K562 (cell line): ENCODE results near the gene TBC1D25. TPM values are rescaled to one million over a fixed set of nuclear protein-coding genes. Genes with fewer than 3 reads are reported as not detected.

Experiments used
- ARID2 ChIP-seq: fragments of 450-650 bp; IDR thresholded peaks from 2 replicates; pipeline ENCODE4 v1.6.1; 2017; ENCODE audit warnings: antibody characterized with exemption, mild to moderate bottlenecking
- FIP1L1 ChIP-seq: fragments of 200-400 bp; formaldehyde crosslinking; IDR thresholded peaks from 2 replicates; pipeline ENCODE4 v1.6.1; 2018; ENCODE audit warnings: mild to moderate bottlenecking, low read depth, low read length; ENCODE audit not compliant: poor library complexity, severe bottlenecking
- FOXP1 ChIP-seq: sonication (generic); formaldehyde crosslinking; IDR thresholded peaks from 2 replicates; pipeline ENCODE4 v1.8.0; 2022; ENCODE audit warnings: mild to moderate bottlenecking, missing genetic modification reagents
- MCM3 ChIP-seq: fragments of 450-650 bp; IDR thresholded peaks from 2 replicates; pipeline ENCODE4 v1.6.1; 2016
- MEF2D ChIP-seq: conservative IDR thresholded peaks from 2 replicates; pipeline ENCODE4 v1.6.1; 2016; ENCODE audit warnings: low read depth, missing genetic modification characterization, missing compliant biosample characterization
- MTA2 ChIP-seq: fragments of 450-650 bp; IDR thresholded peaks from 2 replicates; pipeline ENCODE4 v1.6.1; 2016; ENCODE audit warnings: low read depth
- PHB2 ChIP-seq: fragments of 450-650 bp; IDR thresholded peaks from 2 replicates; pipeline ENCODE4 v1.6.1; 2017; ENCODE audit warnings: low read depth
- POLR2AphosphoS2 ChIP-seq: IDR thresholded peaks from 2 replicates; pipeline ENCODE4 v1.6.1; 2012; ENCODE audit warnings: low read length, improper control_type of control experiment
- U2AF2 ChIP-seq: fragments of 200-400 bp; formaldehyde crosslinking; optimal IDR thresholded peaks from 2 replicates; pipeline ENCODE3; 2017; ENCODE audit warnings: low read depth, mild to moderate bottlenecking, low read length
- ZBTB11 ChIP-seq, 3 experiments: fragments of 200-800 bp in 1 of 3; fragments of 250-450 bp in 1 of 3; fragments of 450-650 bp in 1 of 3; sonication (Bioruptor Pico) in 1 of 3; sonication (Bioruptor generic) in 1 of 3; formaldehyde crosslinking in 1 of 3; IDR thresholded peaks; 2 replicates each; pipeline versions ENCODE4 v1.6.1 to v1.8.0; 2016 to 2022; ENCODE audit warnings: mild to moderate bottlenecking in 2 of 3, missing genetic modification characterization in 2 of 3, missing compliant biosample characterization in 1 of 3, moderate library complexity in 1 of 3
- ZNF12 ChIP-seq: sonication (generic); formaldehyde crosslinking; IDR thresholded peaks from 2 replicates; pipeline ENCODE4 v1.4.0; 2020; ENCODE audit warnings: mild to moderate bottlenecking, missing genetic modification reagents
- ZNF140 ChIP-seq: fragments of 250-450 bp; sonication (Bioruptor Pico); IDR thresholded peaks from 2 replicates; pipeline ENCODE4 v1.8.0; 2021; ENCODE audit warnings: moderate library complexity, mild to moderate bottlenecking, inconsistent platforms
- ZNF24 ChIP-seq: fragments of 450-650 bp; IDR thresholded peaks from 2 replicates; pipeline ENCODE4 v1.6.1; 2016
- ZNF274 ChIP-seq: IDR thresholded peaks from 2 replicates; pipeline ENCODE4 v1.6.1; 2011; ENCODE audit warnings: low read depth, mild to moderate bottlenecking, low read length, moderate library complexity, borderline replicate concordance
- ZNF398 ChIP-seq: fragments of 250-450 bp; sonication (Bioruptor Pico); IDR thresholded peaks from 2 replicates; pipeline ENCODE4 v1.8.0; 2021; ENCODE audit warnings: moderate library complexity, mild to moderate bottlenecking, inconsistent platforms
- ZNF586 ChIP-seq: fragments of 450-650 bp; formaldehyde crosslinking; conservative IDR thresholded peaks from 2 replicates; pipeline ENCODE4 v1.4.0; 2020; ENCODE audit warnings: mild to moderate bottlenecking, moderate library complexity
- ZNF76 ChIP-seq: fragments of 250-450 bp; sonication (Bioruptor Pico); IDR thresholded peaks from 2 replicates; pipeline ENCODE4 v1.4.0; 2020; ENCODE audit warnings: mild to moderate bottlenecking, moderate library complexity, borderline replicate concordance
- polyA plus RNA-seq, 8 experiments: library from polyadenylated mRNA; depleted of rRNA in 4 of 8; stranded (reverse) in 5 of 8; unstranded in 3 of 8; fragments of >200 nt; fragmentation: Nextera tagmentation in 2 of 8; fragmentation: Illumina TruSeq in 1 of 8; extraction: Ambion mirVana in 2 of 8; extraction: Trizol in 1 of 8; gene quantifications; 2 replicates each; pipeline versions ENCODE4 v1.2.1 to v1.2.3, GENCODE V29; 2011 to 2014; ENCODE audit warnings: inconsistent platforms in 1 of 8, missing spikeins in 1 of 8
- total RNA-seq, 7 experiments: library from RNA; depleted of rRNA in 6 of 7; stranded (reverse); fragments of >200 nt in 6 of 7; fragmentation: Illumina TruSeq in 2 of 7; extraction: Trizol in 2 of 7; gene quantifications; 2 replicates each; pipeline versions ENCODE4 v1.2.1 to v1.2.3, GENCODE V29; 2011 to 2021; ENCODE audit warnings: low replicate concordance in 1 of 7
- TF ChIP-seq, protein P1 (sequence below): fragments of 450-650 bp; formaldehyde crosslinking; IDR thresholded peaks from 2 replicates; pipeline ENCODE4 v1.4.0; 2020; ENCODE audit warnings: mild to moderate bottlenecking, mixed read lengths

The TBC1D25 gene
- total and polyA plus RNA-seq, 9 of the 15 experiments (the other 6 are each of a cell fraction or from before 2014, with no cell fraction given): 0.62 to 10.6 (median 3.9) TPM

GRCh38 chrX:48574270-48575266, 35.1 kb downstream of the TBC1D25 start, which contains the start of gene RBM3 (continued):
- TF ChIP-seq POLR2AphosphoS2: 0 out of 2 replicates have a peak, but pooled peaks have one; percentile 51
- TF ChIP-seq, protein P1, sequence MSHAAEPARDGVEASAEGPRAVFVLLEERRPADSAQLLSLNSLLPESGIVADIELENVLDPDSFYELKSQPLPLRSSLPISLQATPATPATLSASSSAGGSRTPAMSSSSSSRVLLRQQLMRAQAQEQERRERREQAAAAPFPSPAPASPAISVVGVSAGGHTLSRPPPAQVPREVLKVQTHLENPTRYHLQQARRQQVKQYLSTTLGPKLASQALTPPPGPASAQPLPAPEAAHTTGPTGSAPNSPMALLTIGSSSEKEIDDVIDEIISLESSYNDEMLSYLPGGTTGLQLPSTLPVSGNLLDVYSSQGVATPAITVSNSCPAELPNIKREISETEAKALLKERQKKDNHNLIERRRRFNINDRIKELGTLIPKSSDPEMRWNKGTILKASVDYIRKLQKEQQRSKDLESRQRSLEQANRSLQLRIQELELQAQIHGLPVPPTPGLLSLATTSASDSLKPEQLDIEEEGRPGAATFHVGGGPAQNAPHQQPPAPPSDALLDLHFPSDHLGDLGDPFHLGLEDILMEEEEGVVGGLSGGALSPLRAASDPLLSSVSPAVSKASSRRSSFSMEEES (CRISPR knock-in tag): no peak
- TF ChIP-seq MEF2D (tag): no peak
- TF ChIP-seq MTA2: no peak
- no peak for TF ChIP-seq ZNF140 (CRISPR knock-in tag)
- TF ChIP-seq ZNF76 (CRISPR knock-in tag): no peak
- TF ChIP-seq ARID2: no peak
- no peak for TF ChIP-seq MCM3
- TF ChIP-seq FIP1L1: no peak
- peak; percentile 77 to 98 (median 86); a peak in 5 of 6 replicates for TF ChIP-seq ZBTB11 (CRISPR knock-in tag; IDR thresholded peaks at IDR 0.05)
- TF ChIP-seq FOXP1 (CRISPR knock-in tag): peak; percentile 73; the same call in 1 of the 2 replicates
- no peak for TF ChIP-seq PHB2
- TF ChIP-seq ZNF398 (CRISPR knock-in tag): no peak
- no peak for TF ChIP-seq ZNF586 (CRISPR knock-in tag)
- no peak for TF ChIP-seq U2AF2
- TF ChIP-seq ZNF12 (CRISPR knock-in tag): no peak
- no peak for TF ChIP-seq ZNF24
- no peak for TF ChIP-seq ZNF274
